ENCODE measurements around the gene MDK.
A peak's percentile ranks its signal among the peaks of the same experiment; 100 is the strongest.

The MDK gene

GRCh38 chr11:46363455-46364005, 17.9 kb upstream of the MDK start:
- H3K27ac ChIP-seq = peak overlapping the region; percentile 57
- TF ChIP-seq CTCF (conservative IDR thresholded peaks at IDR 0.05) = no peak

- TF ChIP-seq CTCF (conservative IDR thresholded peaks at IDR 0.05) = no peak
- H3K27ac ChIP-seq = no peak overlapping the region; the same call in 1 of the 2 replicates
Measured at GRCh38 chr11:46364056-46364455, 17.4 kb upstream of the MDK start.

- no peak overlapping the region for H3K27ac ChIP-seq
- TF ChIP-seq CTCF (conservative IDR thresholded peaks at IDR 0.05) = no peak
Measured at GRCh38 chr11:46364791-46365190, 16.7 kb upstream of the MDK start.

- no peak overlapping the region for H3K27ac ChIP-seq
- no peak for TF ChIP-seq CTCF (conservative IDR thresholded peaks at IDR 0.05)
Measured at GRCh38 chr11:46366260-46366659, 15.2 kb upstream of the MDK start.

- H3K27ac ChIP-seq = no peak overlapping the region
- no peak for TF ChIP-seq CTCF (conservative IDR thresholded peaks at IDR 0.05)
Measured at GRCh38 chr11:46366661-46367161, 14.8 kb upstream of the MDK start.

- H3K27ac ChIP-seq = no peak overlapping the region
- peak; percentile 78 for TF ChIP-seq CTCF (conservative IDR thresholded peaks at IDR 0.05)
Measured at GRCh38 chr11:46367244-46367915, 14.1 kb upstream of the MDK start.

GRCh38 chr11:46367916-46368267, 13.6 kb upstream of the MDK start:
- TF ChIP-seq CTCF (conservative IDR thresholded peaks at IDR 0.05) = peak; percentile 53
- H3K27ac ChIP-seq = no peak overlapping the region

Measured in VCaP (cell line).